ENCODE data around the gene PIBF1. TPM values are rescaled to one million over a fixed set of nuclear protein-coding genes. Genes with fewer than 3 reads are reported as not detected.

Gene PIBF1
- total and polyA plus RNA-seq, 10 of the 15 experiments (the other 5 are each of a cell fraction or from before 2014, with no cell fraction given): 6.4 to 24.5 (median 11.1) TPM

DNA sequence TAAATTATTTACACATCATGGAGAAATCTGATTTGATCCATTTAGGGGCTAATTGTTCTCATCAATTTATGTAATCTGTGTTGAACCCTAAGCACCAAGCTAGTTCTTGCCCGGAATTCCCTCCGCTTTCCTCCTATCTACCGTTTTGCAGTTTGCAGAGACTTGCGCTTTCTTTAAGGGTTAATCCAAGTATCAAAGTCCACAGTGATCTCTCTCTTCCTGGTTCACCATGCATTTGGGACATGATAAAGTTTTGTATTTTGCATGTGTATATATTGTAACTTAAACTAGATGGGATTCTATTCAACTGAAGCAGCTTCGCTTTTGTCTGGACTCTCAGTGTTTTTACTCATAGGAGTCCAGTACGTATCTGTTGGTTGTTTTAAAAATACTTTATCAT is 263.1 kb downstream of the PIBF1 start:
- no TSS peak for BruUV-seq (replicated peaks)
- no peak overlapping the region for H3K4me2 ChIP-seq (ENCODE audit: control insufficient read depth, insufficient read depth)
- no peaks in the 10 kb centered on the region for H3K9me3 ChIP-seq (replicated peaks; ENCODE audit: control insufficient read depth, insufficient read depth, low read length)
- intact Hi-C loops (cut with micrococcal nuclease; ENCODE audit: unreplicated experiment): no loop called here
- RAD21 ChIA-PET (ENCODE audit: unreplicated experiment): no interaction called here
- H2AFZ ChIP-seq (ENCODE audit: control insufficient read depth, low read depth, low read length): no peak overlapping the region
- CTCF ChIA-PET: no interaction called here
- H4K20me1 ChIP-seq (ENCODE audit: control insufficient read depth, insufficient read depth): no peaks in the 10 kb centered on the region
- no peak overlapping the region for H3K27ac ChIP-seq (ENCODE audit: control insufficient read depth, insufficient read depth)
- no peaks in the 10 kb centered on the region for H3K79me2 ChIP-seq (ENCODE audit: control insufficient read depth, insufficient read depth, low read length)
- no peak overlapping the region for H3K9ac ChIP-seq (ENCODE audit: control insufficient read depth, insufficient read depth, low read length)
- POLR2A ChIA-PET: no interaction called here
- DNase-seq (ENCODE audit: low read depth, low spot score) (no peak), FAIRE-seq (no peak), ATAC-seq (no peak)
- SMC1A ChIA-PET (ENCODE audit: uncharacterized antibody, unreplicated experiment): no interaction called here
- no peak overlapping the region for H3K4me3 ChIP-seq
- no peaks in the 10 kb centered on the region for H3K36me3 ChIP-seq (ENCODE audit: control insufficient read depth in 2 of 2, insufficient read depth in 2 of 2, low read length in 1 of 2)
- H3K4me1 ChIP-seq (ENCODE audit: control insufficient read depth, insufficient read depth, low read length): no peaks in the 10 kb centered on the region
- WGBS (ENCODE audit: insufficient coverage, insufficient replicate concordance, low lambda C conversion rate, missing lambda C conversion rate): 60% methylated on average over 6 of the region's 6 CpGs
- no peaks in the 10 kb centered on the region for H3K27me3 ChIP-seq (replicated peaks in 1 of 2; ENCODE audit: control insufficient read depth in 2 of 2, insufficient read depth in 2 of 2, low read length in 1 of 2)
- in situ Hi-C loops (cut with MboI): no loop called here
- TF ChIP-seq ZNF24 (IDR thresholded peaks at IDR 0.05): no peak
- TF ChIP-seq BCLAF1 (IDR thresholded peaks at IDR 0.05): no peak
- no peak for TF ChIP-seq NR2C2 (IDR thresholded peaks at IDR 0.05; ENCODE audit: borderline replicate concordance, control insufficient read depth, insufficient read length, low read depth)
- TF ChIP-seq, protein P1, sequence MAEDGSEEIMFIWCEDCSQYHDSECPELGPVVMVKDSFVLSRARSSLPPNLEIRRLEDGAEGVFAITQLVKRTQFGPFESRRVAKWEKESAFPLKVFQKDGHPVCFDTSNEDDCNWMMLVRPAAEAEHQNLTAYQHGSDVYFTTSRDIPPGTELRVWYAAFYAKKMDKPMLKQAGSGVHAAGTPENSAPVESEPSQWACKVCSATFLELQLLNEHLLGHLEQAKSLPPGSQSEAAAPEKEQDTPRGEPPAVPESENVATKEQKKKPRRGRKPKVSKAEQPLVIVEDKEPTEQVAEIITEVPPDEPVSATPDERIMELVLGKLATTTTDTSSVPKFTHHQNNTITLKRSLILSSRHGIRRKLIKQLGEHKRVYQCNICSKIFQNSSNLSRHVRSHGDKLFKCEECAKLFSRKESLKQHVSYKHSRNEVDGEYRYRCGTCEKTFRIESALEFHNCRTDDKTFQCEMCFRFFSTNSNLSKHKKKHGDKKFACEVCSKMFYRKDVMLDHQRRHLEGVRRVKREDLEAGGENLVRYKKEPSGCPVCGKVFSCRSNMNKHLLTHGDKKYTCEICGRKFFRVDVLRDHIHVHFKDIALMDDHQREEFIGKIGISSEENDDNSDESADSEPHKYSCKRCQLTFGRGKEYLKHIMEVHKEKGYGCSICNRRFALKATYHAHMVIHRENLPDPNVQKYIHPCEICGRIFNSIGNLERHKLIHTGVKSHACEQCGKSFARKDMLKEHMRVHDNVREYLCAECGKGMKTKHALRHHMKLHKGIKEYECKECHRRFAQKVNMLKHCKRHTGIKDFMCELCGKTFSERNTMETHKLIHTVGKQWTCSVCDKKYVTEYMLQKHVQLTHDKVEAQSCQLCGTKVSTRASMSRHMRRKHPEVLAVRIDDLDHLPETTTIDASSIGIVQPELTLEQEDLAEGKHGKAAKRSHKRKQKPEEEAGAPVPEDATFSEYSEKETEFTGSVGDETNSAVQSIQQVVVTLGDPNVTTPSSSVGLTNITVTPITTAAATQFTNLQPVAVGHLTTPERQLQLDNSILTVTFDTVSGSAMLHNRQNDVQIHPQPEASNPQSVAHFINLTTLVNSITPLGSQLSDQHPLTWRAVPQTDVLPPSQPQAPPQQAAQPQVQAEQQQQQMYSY (CRISPR knock-in tag; IDR thresholded peaks at IDR 0.05): no peak
- TF ChIP-seq RELB (IDR thresholded peaks at IDR 0.05; ENCODE audit: low read depth): no peak
- TF ChIP-seq ZNF592 (IDR thresholded peaks at IDR 0.05): no peak
- no peak for TF ChIP-seq MEF2B (IDR thresholded peaks at IDR 0.05; ENCODE audit: partially characterized antibody, poor library complexity, severe bottlenecking)
- TF ChIP-seq, protein P2, sequence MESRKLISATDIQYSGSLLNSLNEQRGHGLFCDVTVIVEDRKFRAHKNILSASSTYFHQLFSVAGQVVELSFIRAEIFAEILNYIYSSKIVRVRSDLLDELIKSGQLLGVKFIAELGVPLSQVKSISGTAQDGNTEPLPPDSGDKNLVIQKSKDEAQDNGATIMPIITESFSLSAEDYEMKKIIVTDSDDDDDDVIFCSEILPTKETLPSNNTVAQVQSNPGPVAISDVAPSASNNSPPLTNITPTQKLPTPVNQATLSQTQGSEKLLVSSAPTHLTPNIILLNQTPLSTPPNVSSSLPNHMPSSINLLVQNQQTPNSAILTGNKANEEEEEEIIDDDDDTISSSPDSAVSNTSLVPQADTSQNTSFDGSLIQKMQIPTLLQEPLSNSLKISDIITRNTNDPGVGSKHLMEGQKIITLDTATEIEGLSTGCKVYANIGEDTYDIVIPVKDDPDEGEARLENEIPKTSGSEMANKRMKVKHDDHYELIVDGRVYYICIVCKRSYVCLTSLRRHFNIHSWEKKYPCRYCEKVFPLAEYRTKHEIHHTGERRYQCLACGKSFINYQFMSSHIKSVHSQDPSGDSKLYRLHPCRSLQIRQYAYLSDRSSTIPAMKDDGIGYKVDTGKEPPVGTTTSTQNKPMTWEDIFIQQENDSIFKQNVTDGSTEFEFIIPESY (IDR thresholded peaks at IDR 0.05): no peak
- no peak for TF ChIP-seq ESRRA (IDR thresholded peaks at IDR 0.05; ENCODE audit: low read length)
- TF ChIP-seq POLR2A (IDR thresholded peaks at IDR 0.05; ENCODE audit: low read depth, low read length): no peak

All from GM12878 (cell line).